Measurements from ENCODE around the gene CLEC2A.
"Not testable (repeated sequence)": the region's sequence is repeated elsewhere in the genome, so short reads cannot be mapped to it uniquely, and the experiment has no call there.

Gene CLEC2A

DNA sequence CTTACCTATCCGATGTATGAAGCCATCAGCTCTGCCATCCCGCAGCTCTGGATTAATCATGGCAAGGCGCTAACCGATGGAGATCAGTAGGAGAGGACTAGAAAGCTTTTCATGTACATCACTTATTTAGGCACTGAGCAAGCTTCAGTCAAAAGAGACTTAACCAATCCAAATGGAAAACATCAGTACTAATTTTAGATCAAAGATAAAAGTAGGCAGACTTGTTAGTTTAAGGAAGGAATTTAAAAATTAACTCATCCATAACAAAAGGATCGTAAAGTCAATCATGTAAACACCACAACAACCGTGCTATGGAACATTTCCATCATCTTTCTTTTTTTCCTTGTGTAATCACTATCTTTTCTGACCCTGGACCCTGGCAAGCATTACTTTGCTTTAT is at the start of gene CLEC2A:
Gene CLEC2A (minus strand): TSS at position 101 of the 400 bp plus-strand sequence. CDS start 41 bp downstream, at position 60.
- DNase-seq = no peak

DNA sequence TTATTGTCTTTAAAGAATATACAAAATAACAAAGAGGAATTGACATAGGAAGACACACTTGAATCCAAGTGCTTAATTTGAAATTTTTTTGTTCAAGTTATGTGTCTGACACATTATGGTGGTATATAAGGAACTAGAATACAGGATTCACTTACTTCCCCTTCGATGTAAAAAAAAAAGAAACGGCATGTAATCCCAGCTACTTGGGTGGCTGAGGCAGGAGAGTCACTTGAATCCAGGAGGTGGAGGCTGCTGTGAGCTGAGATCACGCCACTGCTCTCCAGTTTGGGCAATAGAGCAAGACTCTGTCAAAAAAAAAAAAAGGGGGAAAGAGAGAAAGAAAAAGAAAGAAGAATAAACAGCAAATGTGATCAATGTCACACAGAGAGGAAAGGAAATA is 48.0 kb upstream of the CLEC2A start:
- DNase-seq = no peak

- DNase-seq = no peak
Observed at GRCh38 chr12:9977916-9978315, 45.7 kb upstream of the CLEC2A start.

DNA sequence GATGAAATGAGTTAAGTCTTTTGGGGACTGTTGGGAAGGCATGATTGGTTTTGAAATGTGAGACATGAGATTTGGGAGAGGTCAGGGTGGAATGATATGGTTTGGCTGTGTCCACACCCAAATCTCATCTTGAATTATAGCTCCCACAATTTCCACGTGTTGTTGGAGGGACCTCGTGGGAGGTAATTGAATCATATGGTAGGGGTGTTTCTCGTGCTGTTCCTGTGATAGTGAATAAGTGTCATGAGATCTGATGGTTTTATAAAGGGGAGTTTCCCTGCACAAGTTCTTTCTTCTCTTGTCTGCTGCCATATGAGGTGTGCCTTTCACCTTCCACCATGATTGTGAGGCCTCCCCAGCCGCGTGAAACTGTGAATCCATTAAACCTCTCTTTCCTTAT is 44.5 kb upstream of the CLEC2A start:
- DNase-seq = not testable (repeated sequence)

DNA sequence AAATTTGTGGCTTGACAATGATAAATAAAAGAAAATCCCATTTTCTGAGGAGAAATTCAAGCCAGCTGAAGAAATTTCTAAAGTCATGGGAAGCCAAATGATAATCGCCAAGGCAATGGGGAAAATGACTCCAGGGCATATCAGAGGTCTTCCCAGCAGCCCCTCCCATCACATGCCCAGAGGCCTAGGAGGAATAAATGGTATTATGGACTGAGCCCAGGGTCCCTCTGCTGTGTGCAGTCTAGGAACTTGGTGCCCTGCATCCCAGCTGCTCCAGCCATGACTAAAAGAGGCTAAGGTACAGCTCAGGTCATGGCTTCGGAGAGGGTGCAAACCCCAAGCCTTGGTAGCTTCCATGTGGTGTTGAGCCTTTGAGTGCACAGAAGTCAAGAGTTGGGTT is 43.4 kb upstream of the CLEC2A start:
- no peak for DNase-seq

DNA sequence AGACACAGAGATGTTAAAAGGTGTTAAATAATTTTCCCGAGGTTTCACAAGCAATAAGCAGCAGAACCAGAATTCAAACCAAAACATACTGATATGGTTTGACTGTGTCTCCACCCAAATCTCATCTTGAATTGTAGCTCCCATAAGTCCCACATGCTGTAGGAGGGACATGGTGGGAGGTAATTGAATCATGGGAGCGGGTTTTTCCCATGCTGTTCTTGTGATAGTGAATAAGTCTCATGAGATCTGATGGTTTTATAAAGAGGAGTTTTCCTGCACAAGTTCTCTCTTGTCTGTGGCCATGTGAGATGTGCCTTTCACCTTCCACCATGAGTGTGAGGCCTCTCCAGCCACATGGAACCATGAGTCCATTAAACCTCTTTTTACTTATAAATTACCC is 42.6 kb upstream of the CLEC2A start:
- not testable (repeated sequence) for DNase-seq

DNA sequence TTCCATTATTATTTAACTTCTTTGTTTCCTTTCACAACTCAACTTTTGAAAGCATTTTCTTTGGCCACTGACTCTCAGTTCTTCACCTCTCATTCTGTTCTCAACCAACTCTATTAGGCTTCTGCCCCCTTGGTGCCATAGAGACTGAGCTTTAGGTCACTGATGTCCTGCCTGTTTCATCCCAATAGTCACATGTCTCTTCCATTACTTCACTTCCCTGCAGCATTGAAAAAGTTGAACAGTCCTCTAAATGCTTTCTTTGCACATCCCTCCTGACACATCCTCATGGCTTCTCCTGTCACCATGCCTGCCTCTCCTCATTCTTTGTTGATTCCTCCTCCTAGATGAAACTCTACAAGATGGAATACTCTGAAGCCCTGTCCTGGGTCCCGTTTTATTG is 41.8 kb upstream of the CLEC2A start:
- no peak for DNase-seq

DNA sequence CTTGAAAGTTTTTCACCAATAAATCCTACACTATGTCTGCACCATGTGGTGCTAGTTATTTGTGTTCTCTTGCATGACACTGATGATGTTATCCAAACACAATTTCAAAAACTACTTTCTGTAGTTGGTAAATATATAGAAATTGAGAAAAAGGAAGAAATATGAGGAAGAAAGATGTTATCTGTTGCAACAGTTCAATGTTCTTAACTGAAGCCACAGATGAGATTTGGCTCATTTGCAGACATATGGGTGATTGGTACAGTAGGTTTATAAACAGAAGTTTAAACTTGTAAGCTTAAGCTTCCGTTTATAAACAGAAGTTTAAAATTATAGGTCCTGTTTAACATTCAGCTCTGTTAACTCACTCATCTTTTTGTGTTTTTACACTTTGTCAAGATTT is 39.0 kb upstream of the CLEC2A start, which contains the start of gene CLEC12A:
Gene CLEC12A (plus strand): TSS at position 229 of the 400 bp plus-strand sequence. CDS start 188 bp downstream, outside the sequence.
- no peak for DNase-seq

DNA sequence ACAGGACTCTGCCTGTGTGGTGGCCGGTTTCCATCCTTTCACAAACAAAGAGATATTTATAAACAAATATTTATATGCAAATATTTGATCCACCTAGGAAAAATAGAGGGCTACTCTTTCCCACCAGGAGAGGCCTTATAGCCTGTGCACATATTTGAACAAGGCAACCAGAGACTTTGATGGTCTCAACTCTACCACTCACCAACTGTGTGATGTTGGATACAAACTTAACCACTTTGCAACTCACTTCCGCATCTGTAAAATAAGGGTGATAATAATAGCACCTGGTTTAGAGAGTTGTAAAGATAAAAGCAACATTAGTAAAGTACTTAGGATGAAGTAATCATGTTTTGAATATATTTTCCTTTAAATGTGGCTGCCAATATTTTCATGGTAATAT is 37.5 kb upstream of the CLEC2A start:
- DNase-seq = no peak

DNA sequence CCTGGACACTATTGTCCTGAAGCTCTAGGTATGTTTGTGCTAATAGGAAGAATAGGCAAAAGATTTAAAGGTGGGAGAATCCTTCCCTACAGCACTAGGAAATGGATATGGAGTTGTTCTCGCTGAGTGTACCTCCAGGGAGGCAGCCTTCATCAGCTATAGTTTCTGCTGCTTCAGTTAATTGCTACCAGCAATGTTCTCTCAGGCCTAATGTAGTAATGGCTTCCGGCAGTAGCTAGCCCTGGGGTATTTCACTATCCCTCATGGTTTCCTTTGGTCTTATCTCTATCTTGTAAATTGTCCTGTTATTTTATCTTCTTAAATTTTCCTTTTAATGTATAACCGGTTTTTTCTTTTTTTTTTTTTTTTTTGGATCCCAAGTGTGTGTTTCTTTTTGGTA is 29.7 kb upstream of the CLEC2A start:
- no peak for DNase-seq

DNA sequence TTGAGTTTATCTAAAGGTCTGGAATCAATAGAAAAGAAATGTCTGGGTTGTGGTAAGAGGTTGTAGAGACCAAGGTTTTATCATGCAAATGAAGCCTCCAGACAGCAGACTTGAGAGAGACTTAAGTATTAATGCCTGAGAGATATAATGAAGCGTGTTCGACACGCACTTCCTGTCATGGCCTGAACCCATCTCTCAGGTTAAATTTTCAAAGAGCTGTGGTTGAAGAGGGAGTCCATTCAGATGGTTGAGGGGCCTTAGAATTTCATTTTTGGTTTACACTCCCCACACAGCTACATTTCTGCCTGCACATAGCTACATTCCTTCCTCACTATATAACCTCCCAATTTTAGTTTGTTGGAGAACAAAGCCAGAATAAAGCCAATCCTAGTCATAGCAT is 28.9 kb upstream of the CLEC2A start:
- DNase-seq = no peak

DNA sequence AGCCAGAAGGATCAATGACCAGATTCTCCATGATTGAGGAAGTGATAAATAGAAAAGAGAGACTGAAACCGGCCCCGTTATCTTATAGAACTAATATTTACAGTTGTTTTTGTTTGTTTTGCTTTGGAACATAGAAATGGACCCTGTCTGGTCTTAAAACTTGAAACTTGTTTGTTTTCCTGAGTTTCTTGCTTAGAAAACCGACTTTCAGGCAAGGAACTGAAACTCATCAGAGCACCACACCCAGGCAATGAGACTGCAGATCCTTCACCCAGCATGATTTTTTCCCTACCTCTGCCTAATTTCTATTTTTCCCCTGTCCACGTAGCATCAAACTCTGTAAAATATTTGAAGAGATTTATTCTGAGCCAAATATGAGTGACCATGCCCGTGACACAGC is 28.4 kb upstream of the CLEC2A start:
- DNase-seq = no peak

GRCh38 chr12:9957834-9958233 is 25.7 kb upstream of the CLEC2A start:
- no peak for DNase-seq

GRCh38 chr12:9952954-9953729 is 21.0 kb upstream of the CLEC2A start:
- not testable (repeated sequence) for DNase-seq

GRCh38 chr12:9951026-9951675 is 19.0 kb upstream of the CLEC2A start:
- DNase-seq = no peak

- no peak for DNase-seq
Observed at GRCh38 chr12:9948606-9949296, 16.6 kb upstream of the CLEC2A start.

DNA sequence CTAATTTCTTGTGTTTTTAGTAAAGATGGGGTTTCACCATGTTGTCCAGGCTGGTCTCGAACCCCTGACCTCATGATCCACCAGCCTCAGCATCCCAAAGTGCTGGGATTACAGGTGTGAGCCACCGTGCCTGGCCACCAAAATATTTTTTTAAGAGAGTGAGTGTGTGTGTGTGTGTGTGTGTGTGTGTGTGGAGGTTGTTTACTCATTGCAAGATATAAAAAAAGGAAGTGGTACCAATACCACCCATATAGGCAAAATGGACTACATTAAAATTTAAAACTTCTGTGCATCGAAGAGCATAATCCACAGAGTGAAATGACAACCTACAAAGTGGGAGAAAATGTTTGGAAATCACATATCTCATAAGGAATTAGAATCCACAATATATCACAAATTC is 15.5 kb upstream of the CLEC2A start:
- DNase-seq = no peak

DNA sequence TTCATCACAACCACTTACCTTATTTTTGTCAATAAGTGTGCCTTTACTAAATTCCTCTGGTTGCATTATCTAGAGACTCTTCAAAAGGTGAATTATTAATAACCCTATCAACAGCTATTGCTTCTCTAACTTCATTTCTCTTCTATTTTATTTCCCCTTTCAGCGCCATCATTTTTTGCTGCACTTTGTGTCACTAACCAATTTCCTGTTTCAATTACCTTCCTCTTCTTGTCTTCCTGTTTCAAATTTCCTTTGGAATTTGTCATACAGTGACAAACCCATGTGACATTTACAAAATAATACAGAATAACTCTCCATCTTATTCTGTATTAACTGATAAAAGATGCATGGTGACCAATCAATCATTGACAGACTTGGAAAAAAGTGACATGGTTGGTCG is 12.2 kb upstream of the CLEC2A start:
- no peak for DNase-seq

DNA sequence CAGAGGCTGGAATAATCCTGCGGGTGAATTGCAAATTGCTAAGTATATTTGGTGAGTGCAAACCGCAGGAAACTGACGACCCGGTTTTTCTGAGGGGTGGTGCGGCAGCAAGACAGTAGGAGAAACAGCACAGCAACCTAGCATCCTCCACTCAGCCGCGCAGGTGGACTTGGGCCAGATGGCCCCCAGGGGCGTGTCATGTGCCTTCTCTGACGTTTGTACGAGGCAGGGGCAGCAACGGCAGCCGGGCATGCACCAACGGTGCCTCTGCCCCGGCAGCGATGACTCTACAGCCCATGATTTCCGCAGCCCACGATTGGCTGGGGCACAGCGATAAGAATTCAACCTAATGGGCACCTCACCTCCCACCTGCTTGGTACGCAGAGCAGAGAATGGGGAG is 11.1 kb upstream of the CLEC2A start:
- no peak for DNase-seq

GRCh38 chr12:9941838-9942237 is 9.7 kb upstream of the CLEC2A start:
- DNase-seq = no peak

GRCh38 chr12:9940375-9940774 is 8.2 kb upstream of the CLEC2A start:
- DNase-seq = no peak

- DNase-seq = no peak
Observed at GRCh38 chr12:9936591-9936990, 4.4 kb upstream of the CLEC2A start.

- DNase-seq = no peak
Observed at GRCh38 chr12:9935026-9935425, 2.9 kb upstream of the CLEC2A start.

DNA sequence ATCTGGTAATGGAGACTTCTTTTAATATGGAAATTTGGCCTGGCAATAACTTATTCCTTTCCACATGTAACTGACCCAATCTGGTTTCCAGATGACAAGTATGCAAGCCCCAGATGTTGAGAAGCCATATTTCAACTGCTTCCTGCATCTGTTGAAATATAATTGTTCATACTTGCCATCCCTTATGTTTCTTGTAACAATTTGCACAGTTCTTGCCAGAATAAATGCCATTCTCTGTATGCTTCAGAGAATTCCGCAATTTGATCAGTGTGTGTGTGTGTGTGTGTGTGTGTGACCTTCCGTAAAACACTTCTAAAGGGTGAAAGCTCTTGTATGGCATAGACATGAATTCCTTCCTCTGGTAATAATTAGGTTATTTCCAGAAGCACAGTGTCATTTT is 1.8 kb upstream of the CLEC2A start:
- no peak for DNase-seq
